GM21390 (cell line): ENCODE data around the gene CLTA.
"Not testable (repeated sequence)": the region's sequence is repeated elsewhere in the genome, so short reads cannot be mapped to it uniquely, and the experiment has no call there.

Source experiments
- ATAC-seq: cut with Tn5 transposase; IDR thresholded peaks from one replicate; pipeline ENCODE4 v1.9.1; 2021; ENCODE audit not compliant: unreplicated experiment

CLTA gene

DNA sequence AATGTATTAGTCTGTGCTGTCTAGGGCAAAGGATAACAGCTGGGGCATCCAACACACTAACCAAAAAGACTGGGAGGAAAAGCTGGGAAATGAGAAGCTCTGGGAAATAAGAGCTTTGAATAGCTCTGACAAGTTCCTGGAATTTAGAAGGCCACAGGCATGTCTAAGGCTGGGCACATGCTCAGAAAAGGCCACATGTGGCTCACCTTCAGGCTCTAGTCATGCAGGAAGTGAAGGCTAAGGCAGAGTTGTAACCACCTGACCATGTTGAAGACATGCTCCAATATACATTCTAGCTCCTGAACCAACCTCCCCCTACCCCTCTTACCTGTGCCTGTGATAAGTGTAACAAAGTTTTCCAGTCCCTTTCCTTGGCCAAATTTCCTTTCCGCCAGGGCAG is 31.7 kb downstream of the CLTA start:
- ATAC-seq: no peak

- no peak for ATAC-seq
Observed at GRCh38 chr9:36237230-36237629, 46.5 kb downstream of the CLTA start.

- ATAC-seq: not testable (repeated sequence)
Observed at GRCh38 chr9:36239205-36239604, 48.5 kb downstream of the CLTA start.

DNA sequence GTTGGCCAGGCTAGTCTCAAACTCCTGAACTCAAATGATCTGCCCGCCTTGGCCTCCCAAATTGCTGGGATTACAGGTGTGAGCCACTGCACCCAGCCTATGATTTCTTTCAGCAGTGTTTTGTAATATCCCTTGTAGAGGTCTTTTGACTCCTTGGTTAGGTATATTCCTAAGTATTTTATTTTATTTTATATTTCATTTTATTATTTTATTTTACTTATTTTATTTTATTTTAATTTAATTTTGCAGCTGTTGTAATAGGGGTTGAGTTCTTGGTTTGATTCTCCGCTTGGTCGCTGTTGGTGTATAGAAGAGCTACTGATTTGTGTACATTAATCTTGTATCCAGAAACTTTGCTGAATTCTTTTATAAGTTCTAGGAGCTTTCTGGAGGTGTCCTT is 49.0 kb downstream of the CLTA start:
- ATAC-seq: not testable (repeated sequence)

- ATAC-seq: no peak
Observed at GRCh38 chr9:36245906-36246305, 55.2 kb downstream of the CLTA start.

- no peak for ATAC-seq
Observed at GRCh38 chr9:36247356-36247755, 56.6 kb downstream of the CLTA start.

- not testable (repeated sequence) for ATAC-seq
Observed at GRCh38 chr9:36248061-36248460, 57.3 kb downstream of the CLTA start.

GRCh38 chr9:36249189-36249588 is 58.5 kb downstream of the CLTA start:
- no peak for ATAC-seq

- ATAC-seq: no peak
Observed at GRCh38 chr9:36250079-36250478, 59.4 kb downstream of the CLTA start.

DNA sequence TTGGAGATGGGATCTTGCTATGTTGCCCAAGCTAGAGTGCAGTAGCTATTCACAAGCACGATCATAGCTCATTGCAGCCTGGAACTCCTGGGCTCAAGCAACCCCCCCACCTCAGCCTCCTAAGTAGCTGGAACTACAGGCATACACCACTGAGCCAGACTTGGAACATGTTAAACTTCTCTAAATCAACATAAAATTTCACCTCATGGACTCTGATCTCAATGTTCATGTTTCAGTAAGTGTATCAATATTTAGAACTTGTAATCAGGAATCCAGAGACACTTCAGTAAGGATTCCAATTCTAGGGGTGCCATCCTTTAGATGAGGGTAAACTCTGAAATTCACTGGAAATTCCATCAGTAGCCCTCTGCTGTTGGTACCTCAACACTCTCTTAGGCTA is 60.7 kb downstream of the CLTA start:
- ATAC-seq: no peak

- peak; percentile 90 for ATAC-seq
Observed at GRCh38 chr9:36258208-36258995, 67.7 kb downstream of the CLTA start, which contains the start of gene GNE. GNE (minus strand) TSS chr9:36258448; CDS start chr9:36249355, 9,093 bp downstream.

- ATAC-seq: no peak
Observed at GRCh38 chr9:36258996-36259533, 68.3 kb downstream of the CLTA start.
